Amygdala (tissue), 56 donors: Measurements from ENCODE around the gene SLC25A11.

Experiments used
- DNase-seq, 56 donors: peaks; one replicate each; lab custom pipeline; 2025; lab: John Stamatoyannopoulos, UW

The SLC25A11 gene, protein sequence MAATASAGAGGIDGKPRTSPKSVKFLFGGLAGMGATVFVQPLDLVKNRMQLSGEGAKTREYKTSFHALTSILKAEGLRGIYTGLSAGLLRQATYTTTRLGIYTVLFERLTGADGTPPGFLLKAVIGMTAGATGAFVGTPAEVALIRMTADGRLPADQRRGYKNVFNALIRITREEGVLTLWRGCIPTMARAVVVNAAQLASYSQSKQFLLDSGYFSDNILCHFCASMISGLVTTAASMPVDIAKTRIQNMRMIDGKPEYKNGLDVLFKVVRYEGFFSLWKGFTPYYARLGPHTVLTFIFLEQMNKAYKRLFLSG

DNA sequence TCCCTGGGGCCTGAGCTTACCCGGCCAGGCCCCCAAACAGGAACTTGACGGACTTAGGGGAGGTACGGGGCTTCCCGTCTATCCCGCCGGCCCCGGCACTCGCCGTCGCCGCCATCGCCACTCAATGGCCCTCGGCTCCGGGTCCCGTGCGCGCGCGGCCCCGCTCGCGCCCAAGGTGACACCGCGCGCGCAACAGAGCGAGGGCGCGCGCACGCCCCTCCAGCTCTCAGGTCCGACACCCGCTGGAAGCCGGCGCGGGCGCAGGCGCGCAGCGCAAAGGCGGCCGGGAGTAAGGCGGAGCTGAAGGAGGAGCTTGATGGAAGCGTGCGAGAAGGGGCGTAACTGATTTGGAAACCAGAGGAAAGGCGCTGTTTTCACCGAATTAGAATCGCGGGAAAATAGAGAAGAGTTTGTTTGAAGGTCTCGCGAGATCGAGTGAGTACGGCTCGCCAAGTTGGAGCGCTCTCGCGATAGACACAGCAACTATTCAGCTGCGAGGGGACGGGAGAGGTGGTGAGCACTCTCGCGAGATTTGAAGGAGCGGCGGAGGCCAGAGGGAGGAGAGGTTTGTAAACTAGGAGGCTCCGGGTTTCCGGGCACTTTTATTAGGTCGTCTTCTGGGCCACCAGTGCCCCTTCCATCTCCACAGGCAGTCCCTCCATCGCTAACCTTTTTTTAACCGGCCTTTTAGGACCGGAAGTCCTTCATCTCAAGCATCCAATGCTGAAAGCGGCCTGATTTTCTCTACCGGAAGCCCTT, at the start of gene SLC25A11, which contains the start of gene RNF167:
Gene SLC25A11 (minus strand): TSS at position 251 of the 759 bp plus-strand sequence. CDS start 136 bp downstream, at position 115.
Gene RNF167 (plus strand): TSS at position 473 of the 759 bp plus-strand sequence. CDS start 642 bp downstream, outside the sequence.
- peak; percentile 83 to 99 (median 95) for DNase-seq

DNA sequence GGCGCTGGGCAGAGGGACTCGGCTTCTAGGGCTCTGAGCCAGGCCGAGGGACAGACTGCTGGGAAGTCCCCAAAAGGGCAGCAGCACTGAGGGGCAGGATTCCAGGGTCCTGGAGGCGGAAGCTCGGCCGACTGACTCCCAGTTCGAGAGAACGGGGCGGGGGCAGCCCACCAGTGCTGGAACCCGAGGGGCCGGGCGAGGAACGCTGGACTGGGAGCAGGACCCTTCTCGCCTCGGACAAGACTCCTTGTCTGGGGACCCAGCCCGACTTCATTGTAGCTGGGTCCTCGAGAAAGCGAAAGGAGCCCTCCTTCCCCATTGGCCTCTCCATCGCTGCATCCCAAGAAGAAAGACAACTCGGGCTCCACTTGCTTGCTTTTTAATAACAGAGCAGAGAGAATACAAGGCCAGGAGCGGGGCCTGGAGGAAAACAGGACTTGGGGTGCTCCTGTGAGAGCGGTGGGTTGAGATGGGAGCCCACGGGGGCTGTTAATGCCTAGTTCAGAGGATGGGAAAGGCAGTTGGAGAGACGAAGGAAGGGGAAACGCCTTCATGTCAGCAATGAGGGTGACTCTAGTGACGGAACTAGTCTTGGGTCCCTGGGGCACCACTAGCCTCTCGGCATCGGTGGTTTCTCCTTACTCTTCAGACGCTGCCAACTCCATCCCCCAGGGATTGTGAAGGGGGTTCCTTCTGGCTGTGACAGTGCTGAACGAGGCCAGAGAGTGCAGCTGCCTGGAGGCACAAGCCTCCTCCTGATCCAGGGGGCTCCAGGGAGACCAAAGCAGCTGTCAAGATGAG, 48.1 kb upstream of the SLC25A11 start:
- DNase-seq = peak in 4 of 56 donors; percentile 21 to 67 (median 39)

- peak in 55 of 56 donors; percentile 23 to 92 (median 76) for DNase-seq
These were observed 47.3 kb upstream of the SLC25A11 start, which contains the start of gene CAMTA2 for GRCh38 chr17:4986951-4987766. TSS of gene CAMTA2 (minus strand) at chr17:4987675. CDS start at chr17:4986222, 1,453 bp downstream.

GRCh38 chr17:4986403-4986802, 46.6 kb upstream of the SLC25A11 start:
- DNase-seq = no peak

GRCh38 chr17:4982305-4982704, 42.5 kb upstream of the SLC25A11 start:
- no peak for DNase-seq

- DNase-seq = peak in 3 of 56 donors; percentile 3 to 24 (median 24)
These were observed 40.9 kb upstream of the SLC25A11 start for GRCh38 chr17:4980644-4981216.

GRCh38 chr17:4978726-4979125, 38.9 kb upstream of the SLC25A11 start:
- peak in 1 of 56 donors; percentile 16 for DNase-seq

- no peak for DNase-seq
These were observed 34.3 kb upstream of the SLC25A11 start for GRCh38 chr17:4974115-4974670.

DNA sequence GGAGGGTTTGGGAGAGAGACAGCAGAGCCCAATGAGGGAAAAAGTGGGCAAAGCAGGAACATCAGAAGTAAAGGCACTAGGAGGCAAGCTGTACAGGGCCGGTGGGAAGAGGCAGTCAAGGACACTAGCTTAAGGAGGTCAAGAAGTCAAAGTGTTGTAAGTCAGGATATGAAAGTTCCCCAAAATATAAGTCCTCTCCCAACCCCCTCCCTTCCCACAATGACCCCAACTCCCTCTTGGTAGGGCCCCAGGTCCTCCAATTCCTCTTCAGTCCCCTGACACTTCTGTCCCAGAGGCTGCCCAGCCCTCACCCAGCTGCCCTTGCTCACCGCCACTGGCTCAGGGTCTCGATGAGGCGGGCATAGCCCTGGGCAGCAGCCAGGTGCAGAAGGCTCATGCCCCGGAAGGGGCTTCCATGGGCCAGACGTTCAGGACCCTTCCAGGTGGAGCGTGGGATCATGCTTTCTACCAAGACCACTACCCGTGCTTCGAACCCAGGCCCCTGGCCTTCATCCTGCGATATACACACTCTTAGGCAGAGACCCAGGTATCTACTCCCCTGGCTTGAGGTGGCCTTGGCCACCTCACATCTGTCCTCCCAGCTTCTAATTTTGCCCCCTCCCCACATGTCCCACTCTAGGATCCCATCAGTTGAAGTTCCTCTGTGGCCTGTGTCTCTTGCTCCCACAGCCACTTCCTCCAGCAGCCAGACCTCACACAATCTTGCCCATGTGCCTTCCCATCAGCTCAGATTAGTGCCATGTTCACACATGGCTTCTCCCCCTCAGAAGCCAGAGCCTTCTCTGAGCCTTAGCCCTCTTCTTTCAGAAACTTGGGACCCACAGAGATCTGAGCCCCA, 33.6 kb upstream of the SLC25A11 start:
- DNase-seq = no peak

DNA sequence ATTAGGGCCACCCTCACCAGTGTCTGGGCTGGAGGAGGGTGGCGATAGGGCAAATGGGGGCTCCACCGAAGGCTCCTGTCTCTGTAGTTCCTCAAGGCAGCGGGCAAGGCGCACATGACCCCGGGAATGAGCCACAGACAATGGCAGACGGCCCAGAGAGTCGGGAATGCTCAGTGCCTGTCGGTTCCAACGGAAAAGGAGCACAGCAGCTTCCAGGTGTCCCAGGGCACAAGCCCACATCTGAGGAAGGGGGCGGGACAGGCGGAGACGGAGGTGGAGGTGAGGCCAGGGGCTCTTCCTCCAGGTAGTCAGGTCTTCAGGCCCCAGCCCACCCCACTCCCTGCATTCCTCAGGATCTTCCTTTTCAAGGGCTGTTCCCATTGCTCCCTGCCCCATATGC, 32.9 kb upstream of the SLC25A11 start:
- DNase-seq = no peak

DNA sequence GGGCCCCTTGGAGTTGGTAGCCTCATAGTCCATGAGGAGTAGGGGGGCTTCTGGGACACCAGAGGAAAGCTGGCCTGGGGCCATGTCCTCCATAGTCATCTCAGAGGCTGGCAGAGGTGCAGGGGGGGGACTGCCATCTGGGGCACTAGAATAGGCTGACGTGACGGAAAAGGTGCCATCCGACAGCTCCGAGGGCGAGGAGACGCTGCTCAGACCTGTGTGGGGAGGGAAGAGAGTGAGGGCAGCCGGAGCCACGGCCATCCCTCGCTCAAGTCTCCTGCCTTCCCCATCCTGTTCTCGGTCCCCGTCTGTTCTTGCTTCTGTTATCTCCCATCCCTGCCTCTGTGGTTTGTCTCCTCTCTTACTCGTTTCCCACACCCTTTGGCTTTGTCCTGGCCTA, 32.5 kb upstream of the SLC25A11 start:
- no peak for DNase-seq

DNA sequence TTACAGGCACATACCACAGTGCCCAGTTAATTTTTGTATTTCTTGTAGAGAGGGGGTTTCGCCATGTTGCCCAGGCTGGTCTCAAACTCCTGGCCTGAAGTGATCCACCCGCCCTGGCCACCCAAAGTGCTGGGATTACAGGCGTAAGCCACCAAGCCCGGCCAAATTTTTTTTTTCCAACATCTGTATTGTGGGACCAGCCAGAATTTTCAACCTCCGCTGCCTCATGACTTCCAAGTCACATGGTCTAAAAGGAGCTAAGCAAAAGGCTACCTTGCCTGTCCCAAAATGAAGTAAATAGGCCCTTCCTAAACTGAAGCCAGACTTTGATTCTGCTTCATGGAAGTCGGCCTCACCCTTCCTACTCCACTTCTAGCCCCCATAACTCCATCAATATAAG, 32.0 kb upstream of the SLC25A11 start:
- no peak for DNase-seq

- DNase-seq = no peak
These were observed 30.4 kb upstream of the SLC25A11 start for GRCh38 chr17:4970273-4970672.

- no peak for DNase-seq
These were observed 29.8 kb upstream of the SLC25A11 start for GRCh38 chr17:4969551-4970173.

GRCh38 chr17:4969047-4969550, 29.3 kb upstream of the SLC25A11 start:
- DNase-seq = peak in 1 of 56 donors; percentile 7

GRCh38 chr17:4968486-4969046, 28.7 kb upstream of the SLC25A11 start:
- peak in 9 of 56 donors; percentile 19 to 55 (median 36) for DNase-seq
